ENCODE results near the gene ADISSP. TPM values are rescaled to one million over a fixed set of nuclear protein-coding genes. Genes with fewer than 3 reads are reported as not detected.
A peak's percentile ranks its signal among the peaks of the same experiment; 100 is the strongest.

The ADISSP gene
- total and polyA plus RNA-seq, 2 of the 8 experiments (the other 6 are each of a cell fraction or from before 2014, with no cell fraction given), result 111 to 141 TPM

DNA sequence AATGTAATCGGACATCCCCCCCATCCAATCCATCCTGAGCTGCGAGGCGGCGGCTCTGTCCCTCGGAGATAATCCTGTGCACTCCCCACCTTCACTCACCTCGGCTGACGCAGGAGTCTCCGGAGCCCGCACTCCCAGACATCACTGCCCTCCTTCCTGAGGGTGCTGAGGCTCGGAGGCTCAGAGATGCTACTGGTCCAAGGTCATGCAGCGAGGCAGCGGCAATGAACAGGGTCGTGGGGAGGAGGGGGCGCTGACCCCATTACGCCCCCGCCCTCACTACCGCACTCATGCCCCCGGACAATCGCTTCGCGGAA, 485 bp downstream of the ADISSP start:
- H3K14ac ChIP-seq (ENCODE audit: insufficient read length), result no peak overlapping the region
- H3K9ac ChIP-seq (replicated peaks in 1 of 4; ENCODE audit: extremely low read depth in 1 of 4, low read depth in 3 of 4, low read length in 3 of 4), result peak overlapping the region; percentile 52 to 68 (median 60)
- H3K23ac ChIP-seq (ENCODE audit: insufficient read length), result no peak overlapping the region
- ChIA-PET POLR2A (ENCODE audit: partially characterized antibody) (interaction anchor here (0.7 to 3.2 kb wide), 10 partner anchors 9 to 512 kb away, joined by 3 to 42 read pairs (median 8); no protein-coding TSS in a partner anchor), CTCF (ENCODE audit: partially characterized antibody) (interaction anchor here (0.5 to 14.2 kb wide), 9 partner anchors 11 to 121 kb away, joined by 3 to 277 read pairs (median 4); partner anchors contain the start of gene AP5S1)
- H2BK5ac ChIP-seq (ENCODE audit: low read depth, low read length), result no peak overlapping the region
- peaks cover 12% of the 10 kb centered on the region; the same call in 1 of the 2 replicates for H3K23me2 ChIP-seq (ENCODE audit: low read depth, low read length)
- H3K4me2 ChIP-seq (ENCODE audit: insufficient read depth in 1 of 2, low read depth in 2 of 2, low read length in 2 of 2), result peak overlapping the region; percentile 79 to 99
- no peak overlapping the region for H2BK20ac ChIP-seq (ENCODE audit: low read length)
- no peak overlapping the region for H4K5ac ChIP-seq (ENCODE audit: insufficient read length, low read depth, low read length)
- H3K18ac ChIP-seq (ENCODE audit: extremely low read depth, low read length), result peak overlapping the region; percentile 93; the same call in 1 of the 2 replicates
- H2BK120ac ChIP-seq (replicated peaks; ENCODE audit: low read depth, low read length), result no peak overlapping the region
- no peak overlapping the region for H3K27ac ChIP-seq (ENCODE audit: low read depth, low read length)
- no peaks in the 10 kb centered on the region for H3K9me3 ChIP-seq (ENCODE audit: insufficient read depth in 2 of 2, low read depth in 1 of 2, low read length in 1 of 2)
- H4K20me1 ChIP-seq (replicated peaks in 1 of 2; ENCODE audit: control insufficient read depth in 1 of 2, insufficient read depth in 2 of 2, low read length in 2 of 2), result peaks cover 0 to 7% of the 10 kb centered on the region in 2 experiments
- 2% methylated on average over 21 of the region's 21 CpGs; no CpG with 5 or more reads in 1 of the 2 experiments for WGBS, 2 experiments (ENCODE audit: extremely low coverage in 1 of 2, insufficient coverage in 1 of 2, insufficient read length in 1 of 2, insufficient replicate concordance in 2 of 2, low coverage in 1 of 2, low lambda C conversion rate in 2 of 2, missing lambda C conversion rate in 1 of 2)
- 0 out of 2 replicates have a peak overlapping the region, but pooled peaks have one; percentile 16 for H2BK15ac ChIP-seq (ENCODE audit: low read length)
- H3K79me1 ChIP-seq (ENCODE audit: low read depth, low read length), result peaks cover 14% of the 10 kb centered on the region
- no peaks in the 10 kb centered on the region for H3K27me3 ChIP-seq (replicated peaks in 1 of 4; ENCODE audit: control insufficient read depth in 3 of 4, extremely low read depth in 1 of 4, insufficient read depth in 3 of 4, low read length in 3 of 4)
- TF ChIP-seq SAP30 (IDR thresholded peaks at IDR 0.05; ENCODE audit: insufficient read depth, insufficient replicate concordance, low read length) (peak; percentile 82), HDAC2 (IDR thresholded peaks at IDR 0.05; ENCODE audit: borderline replicate concordance in 1 of 2, low read depth in 2 of 2, low read length in 2 of 2) (0 out of 4 replicates have a peak, but pooled peaks of 1 of the 2 experiments have one; percentile 48), TAF1 (IDR thresholded peaks at IDR 0.05; ENCODE audit: low read depth, low read length) (0 out of 2 replicates have a peak, but pooled peaks have one; percentile 7)
- TF ChIP-seq, protein P1, sequence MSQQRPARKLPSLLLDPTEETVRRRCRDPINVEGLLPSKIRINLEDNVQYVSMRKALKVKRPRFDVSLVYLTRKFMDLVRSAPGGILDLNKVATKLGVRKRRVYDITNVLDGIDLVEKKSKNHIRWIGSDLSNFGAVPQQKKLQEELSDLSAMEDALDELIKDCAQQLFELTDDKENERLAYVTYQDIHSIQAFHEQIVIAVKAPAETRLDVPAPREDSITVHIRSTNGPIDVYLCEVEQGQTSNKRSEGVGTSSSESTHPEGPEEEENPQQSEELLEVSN (IDR thresholded peaks at IDR 0.05), result no peak
- peak overlapping the region; percentile 74 to 94 (median 88) for H3K4me3 ChIP-seq (ENCODE audit: extremely low read depth in 1 of 4, insufficient read depth in 2 of 4, low read depth in 3 of 4, low read length in 4 of 4)
- H2AK5ac ChIP-seq (ENCODE audit: low read depth, low read length), result no peak overlapping the region
- FAIRE-seq (no peak), DNase-seq (ENCODE audit: low read depth in 1 of 2, low spot score in 2 of 2) (no peak)
- peak overlapping the region; percentile 74; the same call in 1 of the 2 replicates for H4K8ac ChIP-seq (ENCODE audit: extremely low read depth, insufficient read depth, low read length)
- H3K79me2 ChIP-seq (ENCODE audit: control insufficient read depth in 1 of 2, insufficient read depth in 2 of 2, low read length in 2 of 2), result peaks cover 0 to 25% of the 10 kb centered on the region in 2 experiments; a peak in 1 of 4 replicates
- 0 out of 2 replicates have a peak overlapping the region, but pooled peaks have one; percentile 27 for H2BK12ac ChIP-seq (ENCODE audit: low read depth, low read length)
- H3K56ac ChIP-seq (replicated peaks; ENCODE audit: insufficient read length, low read depth, low read length), result no peak overlapping the region
- H2AFZ ChIP-seq (ENCODE audit: low read length), result 0 out of 2 replicates have a peak overlapping the region, but pooled peaks have one; percentile 25
- H3K4ac ChIP-seq (replicated peaks; ENCODE audit: insufficient read length, low read depth, low read length), result no peak overlapping the region
- no peaks in the 10 kb centered on the region for H3K36me3 ChIP-seq (ENCODE audit: control insufficient read depth in 2 of 4, insufficient read depth in 4 of 4, low read length in 3 of 4)
- peaks cover 3 to 15% (median 6%) of the 10 kb centered on the region in 4 experiments; a peak in 6 of 7 replicates for H3K4me1 ChIP-seq (replicated peaks in 1 of 4; ENCODE audit: control insufficient read depth in 3 of 4, insufficient read depth in 4 of 4, low read length in 3 of 4)
- peak overlapping the region; percentile 85 for H4K91ac ChIP-seq (replicated peaks; ENCODE audit: insufficient read length, low read length)
